HFFc6 (cell line): ENCODE results near the gene SARS1. TPM values are rescaled to one million over a fixed set of nuclear protein-coding genes. Genes with fewer than 3 reads are reported as not detected.

ENCODE experiments used
- DNase-seq: peaks from one replicate; pipeline ENCODE4 v3.0.0-alpha.2; 2018
- H3K27ac Mint-ChIP-seq: 2 replicates; pipeline ENCODE4 v1.8.0; 2020; ENCODE audit warnings: mild to moderate bottlenecking, mixed read lengths
- H3K27me3 Mint-ChIP-seq: 2 replicates; pipeline ENCODE4 v1.8.0; 2021; ENCODE audit warnings: mild to moderate bottlenecking, moderate library complexity, mixed read lengths; ENCODE audit not compliant: insufficient read depth
- H3K36me3 Mint-ChIP-seq: 2 replicates; pipeline ENCODE4 v1.8.0; 2021; ENCODE audit warnings: low read depth, mixed read lengths
- H3K4me1 Mint-ChIP-seq: 2 replicates; pipeline ENCODE4 v1.8.0; 2020; ENCODE audit warnings: low read depth, mixed read lengths
- H3K4me3 Mint-ChIP-seq: 2 replicates; pipeline ENCODE4 v1.8.0; 2020; ENCODE audit warnings: mild to moderate bottlenecking, moderate library complexity, mixed read lengths
- H3K9me3 Mint-ChIP-seq: 2 replicates; pipeline ENCODE4 v1.8.0; 2020; ENCODE audit warnings: mild to moderate bottlenecking, mixed read lengths
- CTCF ChIP-seq: fragments of 200-600 bp; sonication (generic); IDR thresholded peaks from 2 replicates; pipeline ENCODE4 v1.5.0; 2021; ENCODE audit warnings: antibody characterized with exemption, mild to moderate bottlenecking
- total RNA-seq, 6 experiments: library from RNA; stranded (reverse); fragmentation: NEBNext Ultra II Directional; extraction: Animal tissue kit (Norgen Biotek cat#: 25700); gene quantifications; 2 replicates in 1 of 6; 3 replicates in 5 of 6; pipeline ENCODE4 v1.2.3, GENCODE V29; 2021

SARS1 gene
- total RNA-seq, 6 experiments from 2014 or later = 165 to 194 (median 176) TPM

GRCh38 chr1:109272831-109273547, 59.3 kb downstream of the SARS1 start:
- Mint-ChIP-seq H3K4me3 (no peak overlapping the region), H3K36me3 (no peaks in the 10 kb centered on the region), H3K27ac (no peak overlapping the region), H3K27me3 (peaks cover 6% of the 10 kb centered on the region; the same call in 1 of the 2 replicates), H3K4me1 (peaks cover 37% of the 10 kb centered on the region), H3K9me3 (no peaks in the 10 kb centered on the region)
- DNase-seq = no peak
- TF ChIP-seq CTCF = no peak

GRCh38 chr1:109273570-109274288, 60.0 kb downstream of the SARS1 start:
- Mint-ChIP-seq H3K9me3 (no peaks in the 10 kb centered on the region), H3K4me3 (no peak overlapping the region), H3K4me1 (peaks cover 37% of the 10 kb centered on the region), H3K27ac (no peak overlapping the region), H3K27me3 (peaks cover 6% of the 10 kb centered on the region; the same call in 1 of the 2 replicates), H3K36me3 (no peaks in the 10 kb centered on the region)
- no peak for DNase-seq
- TF ChIP-seq CTCF = no peak

- Mint-ChIP-seq H3K27me3 (peaks cover 6% of the 10 kb centered on the region; the same call in 1 of the 2 replicates), H3K4me3 (peak overlapping the region; percentile 80), H3K4me1 (peaks cover 37% of the 10 kb centered on the region), H3K36me3 (no peaks in the 10 kb centered on the region), H3K9me3 (no peaks in the 10 kb centered on the region), H3K27ac (peak overlapping the region; percentile 67)
- TF ChIP-seq CTCF = no peak
- DNase-seq = peak; percentile 55
Observed at GRCh38 chr1:109274533-109275476, 61.1 kb downstream of the SARS1 start.

- no peaks in the 10 kb centered on the region for H3K36me3 Mint-ChIP-seq
- H3K27me3 Mint-ChIP-seq = peaks cover 6% of the 10 kb centered on the region; the same call in 1 of the 2 replicates
- peaks cover 37% of the 10 kb centered on the region for H3K4me1 Mint-ChIP-seq
- peak; percentile 47 for DNase-seq
- TF ChIP-seq CTCF = 0 out of 2 replicates have a peak, but pooled peaks have one; percentile 6
- H3K4me3 Mint-ChIP-seq = peak overlapping the region; percentile 80
- no peaks in the 10 kb centered on the region for H3K9me3 Mint-ChIP-seq
- H3K27ac Mint-ChIP-seq = peak overlapping the region; percentile 67
Observed at GRCh38 chr1:109275706-109276345, 62.1 kb downstream of the SARS1 start.
